Smooth muscle cell (in vitro differentiated cells): ENCODE data around the gene PPM1N. TPM values are rescaled to one million over a fixed set of nuclear protein-coding genes. Genes with fewer than 3 reads are reported as not detected.
A peak's percentile ranks its signal among the peaks of the same experiment; 100 is the strongest.

Experiments used
- DNase-seq: peaks from one replicate; lab custom pipeline; 2025; ENCODE audit not compliant: unreplicated experiment; lab: John Stamatoyannopoulos, UW
- H2AFZ ChIP-seq: fragments of 200-600 bp; sonication (generic); 2 replicates; pipeline ENCODE4 v1.6.0; 2016; ENCODE audit warnings: antibody characterized with exemption, low read depth, mild to moderate bottlenecking
- H3F3A ChIP-seq: fragments of 200-600 bp; sonication (generic); 2 replicates; pipeline ENCODE4 v1.6.0; 2017; ENCODE audit warnings: antibody characterized with exemption, low read depth
- H3K27ac ChIP-seq: fragments of 200-600 bp; sonication (generic); 2 replicates; pipeline ENCODE4 v1.5.1; 2016; ENCODE audit warnings: low read depth, mild to moderate bottlenecking
- H3K27me3 ChIP-seq: fragments of 200-600 bp; sonication (generic); 2 replicates; pipeline ENCODE4 v1.6.1; 2016; ENCODE audit warnings: low read depth, mild to moderate bottlenecking
- H3K36me3 ChIP-seq: fragments of 200-600 bp; sonication (generic); 2 replicates; pipeline ENCODE4 v1.5.1; 2016; ENCODE audit warnings: low read depth
- H3K4me1 ChIP-seq: fragments of 200-600 bp; sonication (generic); 2 replicates; pipeline ENCODE4 v1.5.1; 2016; ENCODE audit warnings: low read depth
- H3K4me2 ChIP-seq: fragments of 200-600 bp; sonication (generic); 2 replicates; pipeline ENCODE4 v1.6.0; 2016; ENCODE audit warnings: mild to moderate bottlenecking
- H3K4me3 ChIP-seq: fragments of 200-600 bp; sonication (generic); 2 replicates; pipeline ENCODE4 v1.5.1; 2016; ENCODE audit warnings: mild to moderate bottlenecking
- H3K79me2 ChIP-seq: fragments of 200-600 bp; sonication (generic); 2 replicates; pipeline ENCODE4 v1.6.0; 2016; ENCODE audit warnings: low read depth, mild to moderate bottlenecking
- H3K9ac ChIP-seq: fragments of 200-600 bp; sonication (generic); 2 replicates; pipeline ENCODE4 v1.6.0; 2016; ENCODE audit warnings: low read depth
- H3K9me3 ChIP-seq: fragments of 200-600 bp; sonication (generic); replicated peaks from 2 replicates; pipeline ENCODE4 v1.5.1; 2016; ENCODE audit warnings: low read depth
- H4K20me1 ChIP-seq: fragments of 200-600 bp; sonication (generic); 2 replicates; pipeline ENCODE4 v1.6.0; 2016; ENCODE audit warnings: low read depth
- CTCF ChIP-seq: fragments of 200-600 bp; sonication (generic); IDR thresholded peaks from 2 replicates; pipeline ENCODE4 v1.5.1; 2017; ENCODE audit warnings: borderline replicate concordance, mild to moderate bottlenecking, antibody characterized with exemption; ENCODE audit not compliant: insufficient read depth, poor library complexity, severe bottlenecking
- WGBS: methylation state at CpG from one replicate; pipeline ENCODE4 v1.1.7; 2016; ENCODE audit warnings: low lambda C conversion rate; 5-methylcytosine and 5-hydroxymethylcytosine counted together
- polyA plus RNA-seq: library from polyadenylated mRNA; unstranded; fragments of >200 nt; fragmentation: Nextera tagmentation; extraction: Ambion mirVana; gene quantifications from 2 replicates; pipeline ENCODE4 v1.2.1, GENCODE V29; 2016
- total RNA-seq: library from RNA; depleted of rRNA; stranded (reverse); fragments of >200 nt; gene quantifications from 2 replicates; pipeline ENCODE4 v1.2.3, GENCODE V29; 2014

Gene PPM1N
- total and polyA plus RNA-seq, 2 experiments from 2014 or later: 0.16 to 0.58 TPM

- H3K9me3 ChIP-seq: no peaks in the 10 kb centered on the region
- no peaks in the 10 kb centered on the region for H3F3A ChIP-seq
- peak overlapping the region; percentile 41 for H2AFZ ChIP-seq
- peak overlapping the region; percentile 52 for H3K9ac ChIP-seq
- H3K27ac ChIP-seq: peak overlapping the region; percentile 27
- 1% methylated on average over 29 of the region's 32 CpGs for WGBS
- peaks cover 8% of the 10 kb centered on the region for H4K20me1 ChIP-seq
- H3K36me3 ChIP-seq: no peaks in the 10 kb centered on the region
- peaks cover 6% of the 10 kb centered on the region for H3K27me3 ChIP-seq
- H3K4me3 ChIP-seq: peak overlapping the region; percentile 64
- TF ChIP-seq CTCF: no peak
- H3K4me1 ChIP-seq: no peaks in the 10 kb centered on the region
- peak; percentile 40 for DNase-seq
- peak overlapping the region; percentile 92 for H3K4me2 ChIP-seq
- H3K79me2 ChIP-seq: no peaks in the 10 kb centered on the region
Measured at GRCh38 chr19:45492627-45493470, 5.4 kb upstream of the PPM1N start.

GRCh38 chr19:45494261-45494916, 3.9 kb upstream of the PPM1N start:
- no peak overlapping the region for H3K4me3 ChIP-seq

GRCh38 chr19:45495178-45495577, 3.1 kb upstream of the PPM1N start:
- H3K4me1 ChIP-seq: peaks cover 11% of the 10 kb centered on the region
- no peak for DNase-seq
- no peaks in the 10 kb centered on the region for H3K36me3 ChIP-seq
- H3K27me3 ChIP-seq: peaks cover 27% of the 10 kb centered on the region
- H3K9me3 ChIP-seq: no peaks in the 10 kb centered on the region
- H3K9ac ChIP-seq: no peak overlapping the region
- H2AFZ ChIP-seq: no peak overlapping the region
- 90% methylated on average over 5 of the region's 5 CpGs for WGBS
- TF ChIP-seq CTCF: no peak
- no peaks in the 10 kb centered on the region for H3K79me2 ChIP-seq
- H3K4me3 ChIP-seq: no peak overlapping the region
- H3K4me2 ChIP-seq: no peak overlapping the region
- peaks cover 8% of the 10 kb centered on the region for H4K20me1 ChIP-seq
- H3F3A ChIP-seq: no peaks in the 10 kb centered on the region
- no peak overlapping the region for H3K27ac ChIP-seq

More at GRCh38 chr19:45494261-45494916, 3.9 kb upstream of the PPM1N start:
- no peaks in the 10 kb centered on the region for H3K36me3 ChIP-seq
- peaks cover 8% of the 10 kb centered on the region for H4K20me1 ChIP-seq
- DNase-seq: no peak
- no peaks in the 10 kb centered on the region for H3F3A ChIP-seq
- H3K9ac ChIP-seq: no peak overlapping the region
- no peak overlapping the region for H2AFZ ChIP-seq
- TF ChIP-seq CTCF: no peak
- H3K4me1 ChIP-seq: peaks cover 11% of the 10 kb centered on the region
- H3K27me3 ChIP-seq: peaks cover 22% of the 10 kb centered on the region
- 97% methylated on average over 37 of the region's 39 CpGs for WGBS
- no peaks in the 10 kb centered on the region for H3K79me2 ChIP-seq
- no peak overlapping the region for H3K27ac ChIP-seq
- H3K4me2 ChIP-seq: no peak overlapping the region
- H3K9me3 ChIP-seq: no peaks in the 10 kb centered on the region
